IPS-15b (cell line): ENCODE results near the gene PGR.

Experiments used
- H3K27me3 ChIP-seq: one replicate; pipeline ENCODE4 v1.6.1; 2013; ENCODE audit warnings: low read length; ENCODE audit not compliant: control insufficient read depth, insufficient read depth
- H3K36me3 ChIP-seq: one replicate; pipeline ENCODE4 v1.6.1; 2013; ENCODE audit warnings: low read length; ENCODE audit not compliant: control insufficient read depth, insufficient read depth
- H3K4me1 ChIP-seq: one replicate; pipeline ENCODE4 v1.6.1; 2013; ENCODE audit warnings: mild to moderate bottlenecking, low read length; ENCODE audit not compliant: control insufficient read depth, insufficient read depth
- H3K4me3 ChIP-seq: one replicate; pipeline ENCODE4 v1.5.1; 2013; ENCODE audit warnings: low read depth, low read length
- H3K9ac ChIP-seq: one replicate; pipeline ENCODE4 v1.6.1; 2013; ENCODE audit warnings: low read depth, mild to moderate bottlenecking, low read length
- H3K9me3 ChIP-seq: one replicate; pipeline ENCODE4 v1.6.1; 2013; ENCODE audit warnings: mild to moderate bottlenecking, low read length; ENCODE audit not compliant: control insufficient read depth, insufficient read depth

The PGR gene

DNA sequence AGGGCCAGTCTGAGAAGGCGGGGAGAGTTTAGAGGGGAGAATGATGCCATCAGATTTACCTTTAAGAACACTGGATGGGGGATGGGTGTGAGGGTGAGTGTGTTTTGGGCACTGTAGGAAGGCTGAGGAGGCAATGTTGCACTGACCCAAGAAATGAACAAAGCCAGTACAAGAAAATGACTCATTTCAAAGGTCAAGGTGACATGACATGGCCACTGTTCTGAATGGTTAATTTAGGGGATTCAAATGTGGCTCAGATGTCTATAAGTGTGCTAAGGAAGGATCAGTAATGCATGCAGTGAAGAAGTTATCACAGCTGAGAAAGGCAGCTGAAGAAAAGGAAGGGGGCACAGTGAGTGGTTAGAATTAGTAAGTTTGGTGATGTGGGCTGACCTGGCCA lies 129.9 kb downstream of the PGR start:
- no peaks in the 10 kb centered on the region for H3K27me3 ChIP-seq
- no peaks in the 10 kb centered on the region for H3K36me3 ChIP-seq
- no peak overlapping the region for H3K4me3 ChIP-seq
- peaks cover 2% of the 10 kb centered on the region for H3K4me1 ChIP-seq
- H3K9me3 ChIP-seq = no peaks in the 10 kb centered on the region
- no peak overlapping the region for H3K9ac ChIP-seq

DNA sequence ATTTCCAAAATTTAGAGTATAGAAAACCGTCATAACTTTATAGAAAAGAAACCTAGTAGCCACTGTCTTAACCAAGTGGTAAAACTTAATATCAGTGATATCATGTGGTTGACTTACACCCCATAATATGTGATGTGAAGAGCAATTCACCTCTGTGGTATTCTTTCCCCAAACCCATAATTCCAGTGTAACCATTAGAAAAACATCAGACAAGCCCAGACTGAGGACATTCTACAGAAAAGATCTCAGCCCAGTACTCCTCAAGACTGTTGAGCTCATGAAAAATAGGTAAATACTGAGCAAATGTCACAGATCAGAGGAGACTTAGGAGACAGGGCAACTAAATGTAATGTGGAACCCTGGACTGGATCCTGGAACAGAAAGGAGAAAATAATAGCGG lies 134.6 kb downstream of the PGR start:
- no peak overlapping the region for H3K4me3 ChIP-seq
- H3K9ac ChIP-seq = no peak overlapping the region
- H3K27me3 ChIP-seq = no peaks in the 10 kb centered on the region
- H3K36me3 ChIP-seq = no peaks in the 10 kb centered on the region
- H3K9me3 ChIP-seq = no peaks in the 10 kb centered on the region
- peaks cover 2% of the 10 kb centered on the region for H3K4me1 ChIP-seq

DNA sequence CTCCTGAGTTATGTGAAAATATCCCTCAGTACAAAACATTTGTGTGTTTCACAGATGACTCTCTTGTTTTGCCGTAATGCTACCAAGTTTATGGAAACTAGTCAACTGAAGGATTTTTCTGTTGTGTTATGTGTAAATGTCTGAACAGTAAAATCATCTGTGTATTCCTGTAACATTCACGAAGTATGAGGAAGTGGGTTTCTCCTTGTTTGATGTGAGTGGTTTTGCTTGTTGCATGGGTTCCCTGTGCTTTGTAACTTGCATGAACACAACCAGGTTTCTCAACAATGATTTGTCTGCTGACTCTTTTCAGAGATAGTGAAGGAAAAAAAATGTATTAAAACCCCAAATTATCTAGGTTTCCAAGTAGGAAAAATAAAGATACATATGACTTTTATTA lies 138.1 kb downstream of the PGR start:
- Histone ChIP-seq H3K4me1 (no peaks in the 10 kb centered on the region), H3K4me3 (no peak overlapping the region), H3K36me3 (peaks cover 3% of the 10 kb centered on the region), H3K9ac (no peak overlapping the region), H3K9me3 (no peaks in the 10 kb centered on the region), H3K27me3 (no peaks in the 10 kb centered on the region)

DNA sequence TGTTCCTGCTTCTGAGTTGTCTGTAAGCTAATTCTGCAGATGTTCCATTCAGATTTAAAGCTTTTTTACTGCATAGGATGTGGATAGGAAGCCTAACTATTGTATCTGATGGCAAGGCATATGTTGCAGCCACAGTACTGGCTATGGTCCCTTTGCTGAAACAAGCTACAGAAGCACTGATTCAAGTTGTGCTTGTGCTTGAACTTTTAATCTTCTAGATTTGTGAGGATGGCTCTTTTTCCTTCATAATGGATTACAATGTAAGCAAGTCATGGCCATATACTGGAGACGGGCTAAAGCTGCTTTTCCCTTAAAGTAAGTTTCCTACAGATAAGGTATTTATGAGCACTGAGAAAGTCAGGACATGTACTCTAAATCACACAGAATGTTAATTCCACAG lies 138.7 kb downstream of the PGR start:
- no peaks in the 10 kb centered on the region for H3K9me3 ChIP-seq
- H3K27me3 ChIP-seq = no peaks in the 10 kb centered on the region
- no peak overlapping the region for H3K9ac ChIP-seq
- H3K36me3 ChIP-seq = peaks cover 3% of the 10 kb centered on the region
- H3K4me1 ChIP-seq = no peaks in the 10 kb centered on the region
- no peak overlapping the region for H3K4me3 ChIP-seq

DNA sequence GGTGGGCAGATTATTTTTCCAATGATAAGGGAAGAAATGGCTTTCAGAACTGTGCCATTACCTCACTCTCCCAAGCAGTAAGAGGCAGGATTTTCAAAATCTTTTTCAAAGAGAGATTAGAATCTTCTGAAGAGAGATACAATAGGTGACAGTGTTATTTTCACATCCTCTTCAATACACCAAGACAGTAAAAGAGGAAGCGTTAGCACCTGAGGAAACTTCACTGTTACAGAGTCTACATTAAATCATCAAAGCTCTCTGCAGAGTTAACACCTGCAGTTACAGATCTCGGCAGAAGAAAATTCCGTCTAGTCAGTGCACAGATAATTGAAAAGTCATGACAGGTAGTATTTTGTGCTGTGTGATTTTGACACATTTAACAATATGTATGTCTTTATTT lies 144.9 kb downstream of the PGR start:
- no peaks in the 10 kb centered on the region for H3K4me1 ChIP-seq
- no peak overlapping the region for H3K9ac ChIP-seq
- H3K9me3 ChIP-seq = no peaks in the 10 kb centered on the region
- H3K36me3 ChIP-seq = peaks cover 3% of the 10 kb centered on the region
- no peaks in the 10 kb centered on the region for H3K27me3 ChIP-seq
- H3K4me3 ChIP-seq = no peak overlapping the region

DNA sequence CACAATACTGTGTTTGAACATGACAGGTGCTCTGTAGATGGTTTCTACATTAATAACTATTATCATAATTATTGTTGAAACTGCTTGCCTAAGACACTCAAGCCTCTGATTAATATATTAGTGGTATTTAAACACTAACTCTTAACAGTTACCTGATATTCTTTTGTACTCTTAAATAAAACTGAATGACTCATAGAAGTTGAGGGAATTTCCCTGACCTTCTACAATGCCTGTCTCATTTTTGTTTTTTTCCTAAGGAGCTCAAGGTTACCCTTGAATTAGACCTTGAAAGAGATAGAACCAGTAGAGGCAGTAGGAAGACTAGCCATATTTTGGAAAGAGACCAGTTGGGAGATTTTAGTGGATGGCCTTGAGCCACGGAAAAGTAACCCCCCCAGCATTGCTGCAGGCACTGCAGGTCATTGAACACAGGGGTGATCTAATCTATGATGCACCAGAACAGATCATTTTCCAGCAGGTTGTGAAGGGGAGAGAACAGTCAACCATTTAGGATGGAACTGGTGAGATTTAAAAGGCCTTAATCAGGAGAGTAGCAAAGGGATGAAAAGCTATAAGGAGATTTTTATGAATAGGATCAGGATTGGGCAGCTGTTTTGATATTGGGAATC lies 148.3 kb downstream of the PGR start:
- Histone ChIP-seq H3K4me3 (no peak overlapping the region), H3K4me1 (peaks cover 10% of the 10 kb centered on the region), H3K9me3 (no peaks in the 10 kb centered on the region), H3K9ac (no peak overlapping the region), H3K27me3 (peaks cover 20% of the 10 kb centered on the region), H3K36me3 (no peaks in the 10 kb centered on the region)

DNA sequence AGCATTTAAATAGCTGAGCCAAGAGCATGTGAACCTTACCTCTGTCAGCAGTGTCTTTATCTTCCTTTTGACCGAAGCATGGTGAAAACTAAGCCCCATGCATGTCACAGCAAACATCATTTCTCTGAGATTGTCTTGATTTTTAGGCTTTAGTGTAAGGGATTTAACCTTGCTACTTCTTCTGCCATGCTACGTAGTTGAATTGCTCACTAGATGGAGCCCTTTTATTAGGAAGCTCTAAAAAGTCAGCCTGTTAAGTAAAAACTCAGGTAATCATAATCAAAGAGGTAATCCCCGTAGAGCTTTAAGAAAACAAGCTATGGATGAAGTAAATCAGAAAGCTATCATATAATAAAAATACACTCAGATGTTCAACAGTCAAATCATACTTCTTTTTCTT lies 149.5 kb downstream of the PGR start:
- Histone ChIP-seq H3K36me3 (no peaks in the 10 kb centered on the region), H3K4me1 (peaks cover 10% of the 10 kb centered on the region), H3K27me3 (peaks cover 27% of the 10 kb centered on the region), H3K4me3 (no peak overlapping the region), H3K9ac (no peak overlapping the region), H3K9me3 (no peaks in the 10 kb centered on the region)
